Measurements from ENCODE around the gene MDGA2.

Gene MDGA2

GRCh38 chr14:47153746-47154145, 521.7 kb downstream of the MDGA2 start:
- no peak for DNase-seq (ENCODE audit: low read depth in 2 of 2, low spot score in 1 of 2)

- DNase-seq (ENCODE audit: low read depth in 2 of 2, low spot score in 1 of 2): no peak
Observed at GRCh38 chr14:47150267-47150666, 525.1 kb downstream of the MDGA2 start.

GRCh38 chr14:47149326-47149725, 526.1 kb downstream of the MDGA2 start:
- DNase-seq (ENCODE audit: low read depth in 2 of 2, low spot score in 1 of 2): no peak

GRCh38 chr14:47148686-47149085, 526.7 kb downstream of the MDGA2 start:
- no peak for DNase-seq (ENCODE audit: low read depth in 2 of 2, low spot score in 1 of 2)

- DNase-seq (ENCODE audit: low read depth in 2 of 2, low spot score in 1 of 2): no peak
Observed at GRCh38 chr14:47120645-47121044, 554.8 kb downstream of the MDGA2 start.

GRCh38 chr14:47103771-47104170, 571.6 kb downstream of the MDGA2 start:
- DNase-seq (ENCODE audit: low read depth in 2 of 2, low spot score in 1 of 2): no peak

- no peak for DNase-seq (ENCODE audit: low read depth in 2 of 2, low spot score in 1 of 2)
Observed at GRCh38 chr14:47102472-47102871, 572.9 kb downstream of the MDGA2 start.

GRCh38 chr14:47085678-47086077, 589.7 kb downstream of the MDGA2 start:
- DNase-seq (ENCODE audit: low read depth in 2 of 2, low spot score in 1 of 2): no peak

GRCh38 chr14:47065326-47065725, 610.1 kb downstream of the MDGA2 start:
- DNase-seq (ENCODE audit: low read depth in 2 of 2, low spot score in 1 of 2): no peak

GRCh38 chr14:47060050-47060449, 615.4 kb downstream of the MDGA2 start:
- no peak for DNase-seq (ENCODE audit: low read depth in 2 of 2, low spot score in 1 of 2)

GRCh38 chr14:47057364-47057763, 618.0 kb downstream of the MDGA2 start:
- no peak for DNase-seq (ENCODE audit: low read depth in 2 of 2, low spot score in 1 of 2)

GRCh38 chr14:47044841-47045240, 630.6 kb downstream of the MDGA2 start:
- no peak for DNase-seq (ENCODE audit: low read depth in 2 of 2, low spot score in 1 of 2)

GRCh38 chr14:47040550-47040949, 634.9 kb downstream of the MDGA2 start:
- no peak for DNase-seq (ENCODE audit: low read depth in 2 of 2, low spot score in 1 of 2)

- DNase-seq (ENCODE audit: low read depth in 2 of 2, low spot score in 1 of 2): no peak
Observed at GRCh38 chr14:47039336-47039735, 636.1 kb downstream of the MDGA2 start.

GRCh38 chr14:47022721-47023120, 652.7 kb downstream of the MDGA2 start:
- no peak for DNase-seq (ENCODE audit: low read depth in 2 of 2, low spot score in 1 of 2)

GRCh38 chr14:47020500-47020899, 654.9 kb downstream of the MDGA2 start:
- no peak for DNase-seq (ENCODE audit: low read depth in 2 of 2, low spot score in 1 of 2)

GRCh38 chr14:47012533-47013280, 662.7 kb downstream of the MDGA2 start:
- no peak for DNase-seq (ENCODE audit: low read depth in 2 of 2, low spot score in 1 of 2)

- no peak for DNase-seq (ENCODE audit: low read depth in 2 of 2, low spot score in 1 of 2)
Observed at GRCh38 chr14:47009615-47010014, 665.8 kb downstream of the MDGA2 start.

- DNase-seq (ENCODE audit: low read depth in 2 of 2, low spot score in 1 of 2): no peak
Observed at GRCh38 chr14:47008732-47009131, 666.7 kb downstream of the MDGA2 start.

- DNase-seq (ENCODE audit: low read depth in 2 of 2, low spot score in 1 of 2): no peak
Observed at GRCh38 chr14:46999661-47000060, 675.7 kb downstream of the MDGA2 start.

GRCh38 chr14:46989566-46989965, 685.8 kb downstream of the MDGA2 start:
- DNase-seq (ENCODE audit: low read depth in 2 of 2, low spot score in 1 of 2): no peak

GRCh38 chr14:46988312-46988711, 687.1 kb downstream of the MDGA2 start:
- no peak for DNase-seq (ENCODE audit: low read depth in 2 of 2, low spot score in 1 of 2)

Data from stimulated activated CD8-positive, alpha-beta memory T cell treated with anti-CD3 and anti-CD28 coated beads, Interleukin-4, amount 100 ng/mL, for 1 hour (primary cell).